ENCODE results near the gene HPS3.

Gene HPS3

DNA sequence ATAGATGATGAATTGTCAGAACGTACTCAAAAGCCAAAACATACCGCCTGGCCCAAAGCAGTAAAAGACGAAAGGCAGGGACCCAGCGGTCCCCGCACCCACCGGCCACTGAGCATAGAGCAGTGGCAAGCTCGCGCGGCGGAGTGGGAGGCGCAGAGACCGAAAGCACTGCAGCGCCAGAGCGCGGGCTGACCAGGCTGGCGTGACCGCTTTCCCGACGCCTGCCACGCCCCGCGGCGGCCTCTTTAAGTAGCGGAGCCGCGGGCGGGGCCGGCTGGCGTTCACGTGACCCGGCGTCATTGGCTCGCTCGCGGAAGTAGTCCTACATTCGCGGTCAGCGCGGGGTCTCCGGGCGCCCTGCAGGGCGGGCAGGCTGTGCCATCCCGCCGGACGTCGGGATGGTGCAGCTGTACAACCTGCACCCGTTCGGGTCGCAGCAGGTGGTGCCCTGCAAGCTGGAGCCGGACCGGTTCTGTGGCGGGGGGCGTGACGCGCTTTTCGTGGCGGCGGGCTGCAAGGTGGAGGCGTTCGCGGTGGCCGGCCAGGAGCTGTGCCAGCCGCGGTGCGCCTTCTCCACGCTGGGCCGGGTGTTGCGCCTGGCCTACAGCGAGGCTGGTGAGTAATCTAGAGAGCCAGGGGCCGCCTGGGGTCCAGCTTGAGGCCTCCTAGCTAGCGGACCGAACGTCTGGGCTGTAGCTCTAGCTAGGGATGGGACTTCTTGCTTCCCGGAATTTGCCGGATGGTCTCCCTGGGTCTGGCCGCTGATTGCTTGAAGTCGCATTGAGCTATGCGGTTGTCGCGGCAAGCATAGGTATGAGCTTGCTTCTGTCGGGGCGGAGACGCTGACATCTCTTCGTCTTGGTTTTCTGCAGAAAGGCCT is at the start of gene HPS3 (continued):
- peak; percentile 72 for TF ChIP-seq SETDB1 (IDR thresholded peaks at IDR 0.05; ENCODE audit: insufficient read length, low read length)
- TF ChIP-seq, protein P1, sequence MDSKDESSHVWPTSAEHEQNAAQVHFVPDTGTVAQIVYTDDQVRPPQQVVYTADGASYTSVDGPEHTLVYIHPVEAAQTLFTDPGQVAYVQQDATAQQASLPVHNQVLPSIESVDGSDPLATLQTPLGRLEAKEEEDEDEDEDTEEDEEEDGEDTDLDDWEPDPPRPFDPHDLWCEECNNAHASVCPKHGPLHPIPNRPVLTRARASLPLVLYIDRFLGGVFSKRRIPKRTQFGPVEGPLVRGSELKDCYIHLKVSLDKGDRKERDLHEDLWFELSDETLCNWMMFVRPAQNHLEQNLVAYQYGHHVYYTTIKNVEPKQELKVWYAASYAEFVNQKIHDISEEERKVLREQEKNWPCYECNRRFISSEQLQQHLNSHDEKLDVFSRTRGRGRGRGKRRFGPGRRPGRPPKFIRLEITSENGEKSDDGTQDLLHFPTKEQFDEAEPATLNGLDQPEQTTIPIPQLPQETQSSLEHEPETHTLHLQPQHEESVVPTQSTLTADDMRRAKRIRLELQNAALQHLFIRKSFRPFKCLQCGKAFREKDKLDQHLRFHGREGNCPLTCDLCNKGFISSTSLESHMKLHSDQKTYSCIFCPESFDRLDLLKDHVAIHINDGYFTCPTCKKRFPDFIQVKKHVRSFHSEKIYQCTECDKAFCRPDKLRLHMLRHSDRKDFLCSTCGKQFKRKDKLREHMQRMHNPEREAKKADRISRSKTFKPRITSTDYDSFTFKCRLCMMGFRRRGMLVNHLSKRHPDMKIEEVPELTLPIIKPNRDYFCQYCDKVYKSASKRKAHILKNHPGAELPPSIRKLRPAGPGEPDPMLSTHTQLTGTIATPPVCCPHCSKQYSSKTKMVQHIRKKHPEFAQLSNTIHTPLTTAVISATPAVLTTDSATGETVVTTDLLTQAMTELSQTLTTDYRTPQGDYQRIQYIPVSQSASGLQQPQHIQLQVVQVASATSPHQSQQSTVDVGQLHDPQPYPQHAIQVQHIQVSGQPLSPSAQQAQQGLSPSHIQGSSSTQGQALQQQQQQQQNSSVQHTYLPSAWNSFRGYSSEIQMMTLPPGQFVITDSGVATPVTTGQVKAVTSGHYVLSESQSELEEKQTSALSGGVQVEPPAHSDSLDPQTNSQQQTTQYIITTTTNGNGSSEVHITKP (tag by site-specific recombination; IDR thresholded peaks at IDR 0.05): peak; percentile 13; the same call in 1 of the 2 replicates
- TF ChIP-seq ZIC2 (tag by site-specific recombination; IDR thresholded peaks at IDR 0.05): peak; percentile 86
- TF ChIP-seq ZBTB17 (tag by site-specific recombination; IDR thresholded peaks at IDR 0.05): peak; percentile 40; the same call in 1 of the 2 replicates
- TF ChIP-seq, protein P2, sequence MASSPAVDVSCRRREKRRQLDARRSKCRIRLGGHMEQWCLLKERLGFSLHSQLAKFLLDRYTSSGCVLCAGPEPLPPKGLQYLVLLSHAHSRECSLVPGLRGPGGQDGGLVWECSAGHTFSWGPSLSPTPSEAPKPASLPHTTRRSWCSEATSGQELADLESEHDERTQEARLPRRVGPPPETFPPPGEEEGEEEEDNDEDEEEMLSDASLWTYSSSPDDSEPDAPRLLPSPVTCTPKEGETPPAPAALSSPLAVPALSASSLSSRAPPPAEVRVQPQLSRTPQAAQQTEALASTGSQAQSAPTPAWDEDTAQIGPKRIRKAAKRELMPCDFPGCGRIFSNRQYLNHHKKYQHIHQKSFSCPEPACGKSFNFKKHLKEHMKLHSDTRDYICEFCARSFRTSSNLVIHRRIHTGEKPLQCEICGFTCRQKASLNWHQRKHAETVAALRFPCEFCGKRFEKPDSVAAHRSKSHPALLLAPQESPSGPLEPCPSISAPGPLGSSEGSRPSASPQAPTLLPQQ (tag by site-specific recombination; IDR thresholded peaks at IDR 0.05): peak; percentile 77
- TF ChIP-seq ZNF768 (tag by site-specific recombination; IDR thresholded peaks at IDR 0.05): no peak
- no peak for TF ChIP-seq ZNF37A (tag by site-specific recombination; IDR thresholded peaks at IDR 0.05)
- TF ChIP-seq ZBTB8A (tag by site-specific recombination; IDR thresholded peaks at IDR 0.05): peak; percentile 93
- peak; percentile 79 for TF ChIP-seq KLF7 (tag by site-specific recombination; IDR thresholded peaks at IDR 0.05; ENCODE audit: borderline replicate concordance)
- TF ChIP-seq ZFP37 (tag by site-specific recombination; IDR thresholded peaks at IDR 0.05): peak; percentile 78; the same call in 1 of the 2 replicates
- peak; percentile 41 for TF ChIP-seq SP2 (tag by site-specific recombination; IDR thresholded peaks at IDR 0.05)
- TF ChIP-seq ZFHX2 (tag by site-specific recombination; conservative IDR thresholded peaks at IDR 0.05): peak; percentile 43
- peak; percentile 66; the same call in 1 of the 2 replicates for TF ChIP-seq ZNF792 (tag by site-specific recombination; IDR thresholded peaks at IDR 0.05)
- peak; percentile 72; the same call in 1 of the 2 replicates for TF ChIP-seq KLF8 (tag by site-specific recombination; IDR thresholded peaks at IDR 0.05)
- TF ChIP-seq ZNF335 (tag by site-specific recombination; conservative IDR thresholded peaks at IDR 0.05): peak; percentile 97
- TF ChIP-seq KLF9 (tag by site-specific recombination; IDR thresholded peaks at IDR 0.05; ENCODE audit: low read depth): peak; percentile 94
- peak; percentile 22; the same call in 1 of the 2 replicates for TF ChIP-seq ZNF843 (tag by site-specific recombination; IDR thresholded peaks at IDR 0.05)
- TF ChIP-seq, protein P3, sequence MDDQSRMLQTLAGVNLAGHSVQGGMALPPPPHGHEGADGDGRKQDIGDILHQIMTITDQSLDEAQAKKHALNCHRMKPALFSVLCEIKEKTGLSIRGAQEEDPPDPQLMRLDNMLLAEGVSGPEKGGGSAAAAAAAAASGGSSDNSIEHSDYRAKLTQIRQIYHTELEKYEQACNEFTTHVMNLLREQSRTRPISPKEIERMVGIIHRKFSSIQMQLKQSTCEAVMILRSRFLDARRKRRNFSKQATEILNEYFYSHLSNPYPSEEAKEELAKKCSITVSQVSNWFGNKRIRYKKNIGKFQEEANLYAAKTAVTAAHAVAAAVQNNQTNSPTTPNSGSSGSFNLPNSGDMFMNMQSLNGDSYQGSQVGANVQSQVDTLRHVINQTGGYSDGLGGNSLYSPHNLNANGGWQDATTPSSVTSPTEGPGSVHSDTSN (CRISPR knock-in tag; IDR thresholded peaks at IDR 0.05): peak; percentile 70; the same call in 1 of the 2 replicates
- TF ChIP-seq GLI4 (tag by site-specific recombination; IDR thresholded peaks at IDR 0.05): 0 out of 2 replicates have a peak, but pooled peaks have one; percentile 27
- peak; percentile 99 for TF ChIP-seq ZXDB (tag by site-specific recombination; IDR thresholded peaks at IDR 0.05)
- peak; percentile 58 for TF ChIP-seq GLIS1 (tag by site-specific recombination; IDR thresholded peaks at IDR 0.05)
- TF ChIP-seq ZNF248 (tag by site-specific recombination; IDR thresholded peaks at IDR 0.05): no peak
- no peak for TF ChIP-seq GFI1B (tag by site-specific recombination; IDR thresholded peaks at IDR 0.05)
- TF ChIP-seq ZSCAN16 (tag by site-specific recombination; IDR thresholded peaks at IDR 0.05): no peak
- TF ChIP-seq, protein P4, sequence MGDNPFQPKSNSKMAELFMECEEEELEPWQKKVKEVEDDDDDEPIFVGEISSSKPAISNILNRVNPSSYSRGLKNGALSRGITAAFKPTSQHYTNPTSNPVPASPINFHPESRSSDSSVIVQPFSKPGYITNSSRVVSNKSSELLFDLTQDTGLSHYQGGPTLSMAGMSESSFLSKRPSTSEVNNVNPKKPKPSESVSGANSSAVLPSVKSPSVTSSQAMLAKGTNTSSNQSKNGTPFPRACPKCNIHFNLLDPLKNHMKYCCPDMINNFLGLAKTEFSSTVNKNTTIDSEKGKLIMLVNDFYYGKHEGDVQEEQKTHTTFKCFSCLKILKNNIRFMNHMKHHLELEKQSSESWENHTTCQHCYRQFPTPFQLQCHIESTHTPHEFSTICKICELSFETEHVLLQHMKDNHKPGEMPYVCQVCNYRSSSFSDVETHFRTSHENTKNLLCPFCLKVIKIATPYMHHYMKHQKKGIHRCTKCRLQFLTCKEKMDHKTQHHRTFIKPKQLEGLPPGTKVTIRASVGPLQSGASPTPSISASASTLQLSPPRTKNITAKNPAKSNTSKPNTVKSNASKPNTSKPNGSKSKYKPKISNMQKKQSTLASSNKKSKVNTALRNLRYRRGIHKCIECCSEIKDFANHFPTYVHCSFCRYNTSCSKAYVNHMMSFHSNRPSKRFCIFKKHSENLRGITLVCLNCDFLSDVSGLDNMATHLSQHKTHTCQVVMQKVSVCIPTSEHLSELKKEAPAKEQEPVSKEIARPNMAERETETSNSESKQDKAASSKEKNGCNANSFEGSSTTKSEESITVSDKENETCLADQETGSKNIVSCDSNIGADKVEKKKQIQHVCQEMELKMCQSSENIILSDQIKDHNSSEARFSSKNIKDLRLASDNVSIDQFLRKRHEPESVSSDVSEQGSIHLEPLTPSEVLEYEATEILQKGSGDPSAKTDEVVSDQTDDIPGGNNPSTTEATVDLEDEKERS (tag by site-specific recombination; IDR thresholded peaks at IDR 0.05): no peak
- TF ChIP-seq TRIM28 (IDR thresholded peaks at IDR 0.05; ENCODE audit: borderline replicate concordance, low read length): peak; percentile 18; the same call in 1 of the 2 replicates
- TF ChIP-seq ZNF600 (tag by site-specific recombination; IDR thresholded peaks at IDR 0.05): peak; percentile 71
- TF ChIP-seq ZSCAN23 (tag by site-specific recombination; IDR thresholded peaks at IDR 0.05): no peak
- no peak for TF ChIP-seq ZNF211 (tag by site-specific recombination; IDR thresholded peaks at IDR 0.05; ENCODE audit: low read depth)
- no peak for TF ChIP-seq PRDM1 (tag by site-specific recombination; IDR thresholded peaks at IDR 0.05)
- peak; percentile 69 for TF ChIP-seq GLIS2 (tag by site-specific recombination; IDR thresholded peaks at IDR 0.05)
- TF ChIP-seq ZNF585B (tag by site-specific recombination; IDR thresholded peaks at IDR 0.05): 0 out of 2 replicates have a peak, but pooled peaks have one; percentile 1
